CD4-positive, alpha-beta T cell treated with Interleukin-6 for 4 hours (primary cell): ENCODE measurements around the gene KCTD7.
"Not testable (repeated sequence)": the region's sequence is repeated elsewhere in the genome, so short reads cannot be mapped to it uniquely, and the experiment has no call there.

Experiments
- DNase-seq: peaks from one replicate; pipeline ENCODE4 v3.0.0-alpha.2; 2020; ENCODE audit warnings: mixed read lengths

KCTD7 gene

GRCh38 chr7:66628361-66629221, at the start of gene KCTD7:
Gene KCTD7, plus strand, starts transcription at chr7:66628881. Its CDS starts 184 bp downstream, at chr7:66629065.
- DNase-seq = peak; percentile 96

DNA sequence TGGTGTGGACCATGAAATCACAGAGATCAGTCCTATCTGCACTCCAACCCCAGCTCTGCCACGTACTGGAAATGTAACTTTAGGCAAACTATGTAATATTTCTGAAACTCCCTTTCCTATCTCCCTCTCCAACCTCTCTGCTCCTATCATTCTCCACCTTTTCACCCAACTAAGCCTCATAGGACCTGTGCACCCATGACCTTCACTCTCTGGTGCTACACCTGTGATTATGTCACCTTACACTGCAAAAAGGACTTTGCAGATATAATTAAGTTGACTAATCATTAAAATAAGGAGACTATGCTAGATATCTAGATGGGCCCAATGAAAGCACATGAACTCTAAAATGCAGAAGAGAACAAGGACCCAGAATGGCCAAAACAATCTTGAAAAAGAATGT, 48.3 kb upstream of the KCTD7 start:
- DNase-seq = not testable (repeated sequence)

GRCh38 chr7:66582816-66583489, 45.7 kb upstream of the KCTD7 start:
- not testable (repeated sequence) for DNase-seq

- no peak for DNase-seq
These were observed 45.1 kb upstream of the KCTD7 start for GRCh38 chr7:66583490-66584110.

DNA sequence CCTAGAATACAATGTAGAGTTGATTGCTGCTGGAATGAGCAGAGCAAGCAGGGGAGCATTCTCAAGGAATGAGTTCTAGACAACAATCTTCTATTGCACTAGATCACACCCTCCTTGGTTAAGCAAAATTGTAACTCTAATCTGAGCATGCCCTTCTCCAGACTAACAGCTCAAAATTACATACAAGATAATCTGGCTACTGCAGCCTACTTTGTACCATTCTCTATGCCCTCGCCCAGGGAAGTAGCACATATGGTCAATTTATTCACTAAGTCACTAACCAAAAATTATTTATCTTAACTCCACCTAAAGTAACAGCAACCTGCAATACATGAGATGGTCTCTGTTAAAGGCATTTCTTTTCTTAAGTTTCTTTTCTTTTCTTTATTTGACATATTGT, 42.5 kb upstream of the KCTD7 start:
- no peak for DNase-seq

- not testable (repeated sequence) for DNase-seq
These were observed 40.5 kb upstream of the KCTD7 start for GRCh38 chr7:66588226-66588625.

GRCh38 chr7:66588856-66589570, 39.7 kb upstream of the KCTD7 start:
- DNase-seq = not testable (repeated sequence)

GRCh38 chr7:66590302-66591057, 38.2 kb upstream of the KCTD7 start:
- DNase-seq = not testable (repeated sequence)

DNA sequence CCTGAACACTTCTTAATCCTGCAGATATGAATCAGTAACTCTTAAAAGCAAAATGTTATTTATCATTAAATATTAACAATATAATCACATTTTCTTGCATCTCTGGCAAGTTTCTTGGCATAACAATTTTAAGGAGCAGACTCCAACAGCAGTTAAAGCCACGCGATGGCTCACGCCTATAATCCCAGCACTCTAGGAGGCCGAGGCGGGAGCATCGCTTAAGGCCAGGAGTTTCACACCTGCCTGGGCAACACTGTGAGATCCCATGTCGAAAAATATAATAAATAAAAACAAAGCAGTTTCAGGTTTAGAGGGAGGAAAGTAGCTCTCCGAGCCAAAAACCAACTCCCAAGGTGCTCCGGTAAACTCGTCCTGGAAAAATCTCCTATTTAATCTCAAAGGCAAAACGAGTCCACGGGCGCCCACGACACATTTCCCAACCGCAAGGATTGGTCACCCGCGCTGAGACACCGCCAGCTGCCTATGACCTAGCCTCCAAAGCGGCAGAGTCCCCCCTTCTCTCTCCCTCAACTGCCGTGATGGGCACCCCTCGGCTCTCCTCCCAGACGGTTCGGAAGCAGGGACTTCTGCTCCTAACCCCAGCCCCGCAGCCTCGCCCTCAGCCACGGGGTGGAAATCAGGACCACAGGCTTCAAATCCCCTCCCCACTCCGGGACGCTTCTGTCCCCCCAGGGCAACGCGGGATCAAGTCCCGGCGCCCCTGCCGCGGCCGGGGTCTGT, 37.5 kb upstream of the KCTD7 start:
- DNase-seq = peak; percentile 3

GRCh38 chr7:66591799-66592596, 36.7 kb upstream of the KCTD7 start:
- DNase-seq = peak; percentile 93

GRCh38 chr7:66592597-66593146, 36.0 kb upstream of the KCTD7 start:
- not testable (repeated sequence) for DNase-seq

DNA sequence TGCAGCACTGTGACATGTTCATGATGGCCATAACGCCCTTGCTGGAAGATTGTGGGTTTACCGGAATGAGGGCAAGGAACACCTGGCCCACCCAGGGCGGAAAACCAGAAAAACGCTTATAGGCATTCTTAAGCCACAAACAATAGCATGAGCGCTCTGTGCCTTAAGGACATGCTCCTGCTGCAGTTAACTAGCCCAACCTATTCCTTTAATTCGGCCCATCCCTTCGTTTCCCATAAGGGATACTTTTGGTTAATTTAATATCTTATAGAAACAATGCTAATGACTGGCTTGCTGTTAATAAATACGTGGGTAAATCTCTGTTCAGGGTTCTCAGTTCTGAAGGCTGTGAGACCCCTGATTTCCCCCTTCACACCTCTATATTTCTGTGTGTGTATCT, 34.6 kb upstream of the KCTD7 start:
- DNase-seq = not testable (repeated sequence)

- DNase-seq = no peak
These were observed 31.2 kb upstream of the KCTD7 start for GRCh38 chr7:66597461-66597860.

DNA sequence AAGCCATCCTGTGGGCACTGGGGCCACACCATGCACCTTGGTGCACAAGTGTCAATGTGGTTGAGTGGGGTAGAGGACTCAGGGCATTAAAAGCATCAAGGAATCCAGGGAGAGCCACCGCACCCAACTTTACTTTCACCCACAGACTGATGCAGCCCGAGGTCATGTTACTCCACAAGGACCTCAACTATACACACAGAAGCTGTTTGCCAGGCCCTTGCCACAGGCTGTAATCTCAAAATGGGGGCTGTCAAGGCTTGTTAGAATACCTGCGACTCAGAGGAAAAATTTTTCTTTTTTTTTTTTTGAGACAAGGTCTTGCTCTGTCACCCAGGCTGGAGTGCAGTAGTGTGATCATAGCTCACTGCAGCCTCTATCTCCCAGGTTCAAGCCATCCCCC, 26.5 kb upstream of the KCTD7 start:
- no peak for DNase-seq

GRCh38 chr7:66604198-66604597, 24.5 kb upstream of the KCTD7 start:
- DNase-seq = no peak

DNA sequence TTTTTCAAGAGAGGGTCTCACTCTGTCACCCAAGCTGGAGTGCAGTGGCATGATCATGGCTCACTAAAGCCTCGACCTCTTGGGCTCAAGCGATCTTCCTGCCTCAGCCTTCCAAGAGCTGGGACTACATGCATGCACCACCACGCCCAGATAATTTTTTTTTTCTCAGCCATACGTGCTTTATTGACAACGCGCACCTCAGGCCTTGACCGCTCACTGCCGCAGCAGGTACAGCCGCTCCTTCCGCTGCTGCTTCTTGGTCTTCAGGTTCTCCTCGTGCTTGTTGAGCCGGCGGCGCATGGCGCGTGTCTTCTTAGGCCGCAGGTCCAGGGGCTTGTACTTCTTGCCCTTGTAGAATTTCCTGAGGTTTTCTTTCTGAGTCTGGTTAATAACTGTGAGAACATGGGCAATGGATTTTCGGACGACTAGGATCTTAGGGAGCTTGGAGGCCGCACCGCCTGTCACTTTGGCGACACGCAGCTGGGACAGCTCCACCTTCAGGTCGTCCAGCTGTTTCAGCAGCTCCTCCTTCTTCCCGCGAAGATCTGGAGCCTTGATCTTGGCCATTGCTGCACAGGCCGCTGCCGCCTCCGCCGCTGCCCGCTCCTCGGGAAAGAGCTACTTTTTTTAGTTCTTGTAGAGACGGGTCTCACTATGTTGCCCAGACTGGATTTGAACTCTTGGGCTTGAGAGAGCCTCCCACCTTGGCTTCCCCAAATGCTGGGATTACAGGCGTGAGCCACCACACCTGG, 22.0 kb upstream of the KCTD7 start:
- not testable (repeated sequence) for DNase-seq

DNA sequence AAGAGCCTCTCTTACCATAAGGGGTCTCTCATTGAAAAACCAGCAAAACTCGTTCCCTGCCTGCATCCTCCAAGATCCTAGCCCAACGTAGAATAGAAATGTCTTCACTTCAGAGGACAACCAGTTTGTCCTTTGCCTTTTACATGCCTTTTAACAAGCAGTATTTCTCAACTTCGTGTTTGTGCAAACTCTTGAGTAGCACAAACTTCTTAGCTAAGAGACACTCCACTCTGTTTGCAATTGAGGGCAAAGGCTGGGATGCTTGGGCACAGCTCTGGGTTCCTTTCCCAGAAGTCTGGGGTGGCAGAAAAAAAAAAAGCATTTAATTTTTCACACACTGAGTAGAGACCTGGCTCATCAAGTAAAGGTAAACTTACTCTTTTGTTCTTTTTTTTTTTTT, 19.5 kb upstream of the KCTD7 start:
- no peak for DNase-seq

- not testable (repeated sequence) for DNase-seq
These were observed 14.1 kb upstream of the KCTD7 start for GRCh38 chr7:66614596-66614995.

DNA sequence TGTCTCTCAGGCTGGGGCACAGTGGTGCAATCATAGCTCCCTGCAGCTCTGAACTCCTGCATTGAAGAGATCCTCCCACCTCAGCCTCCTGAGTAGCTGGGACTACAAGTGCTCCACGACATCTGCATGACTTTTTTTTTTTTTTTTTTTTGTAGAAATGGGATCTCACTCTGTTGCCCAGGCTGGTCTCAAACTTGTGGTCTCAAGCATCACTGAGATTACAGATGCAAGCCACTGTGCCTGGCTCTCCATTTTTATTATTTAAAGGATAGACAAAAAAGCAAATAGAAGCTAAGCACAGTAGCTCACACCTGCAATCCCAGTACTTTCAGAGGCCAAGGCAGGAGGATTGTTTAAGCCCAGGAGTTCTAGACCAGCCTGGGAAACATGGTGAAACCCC, 13.0 kb upstream of the KCTD7 start:
- DNase-seq = no peak
